HG03565 (cell line): ENCODE results near the gene C1orf35.
A peak's percentile ranks its signal among the peaks of the same experiment; 100 is the strongest.

ENCODE experiments used
- ATAC-seq: cut with Tn5 transposase; IDR thresholded peaks from one replicate; pipeline ENCODE4 v1.9.1; 2021; ENCODE audit warnings: mild to moderate bottlenecking, moderate library complexity; ENCODE audit not compliant: unreplicated experiment

The C1orf35 gene

DNA sequence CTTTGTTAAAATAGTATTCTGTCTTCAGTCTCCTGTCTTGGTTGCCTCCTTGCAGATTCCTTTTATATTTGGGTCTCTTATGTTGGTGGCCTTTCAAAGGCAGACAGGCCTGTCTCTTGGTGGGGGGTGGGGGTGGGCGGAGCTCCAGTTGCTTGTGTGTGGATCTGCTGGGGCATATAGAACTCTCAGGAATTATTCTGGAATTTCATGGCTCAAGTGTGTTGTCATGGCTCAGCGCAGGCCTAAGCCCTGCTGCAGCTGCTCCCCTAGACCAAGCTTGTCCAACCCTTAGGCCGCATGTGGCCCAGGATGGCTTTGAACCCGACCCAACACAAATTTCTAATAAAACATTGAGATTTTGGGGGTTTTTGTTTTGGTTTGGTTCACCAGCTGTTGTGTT lies 8.0 kb downstream of the C1orf35 start:
- ATAC-seq: no peak

DNA sequence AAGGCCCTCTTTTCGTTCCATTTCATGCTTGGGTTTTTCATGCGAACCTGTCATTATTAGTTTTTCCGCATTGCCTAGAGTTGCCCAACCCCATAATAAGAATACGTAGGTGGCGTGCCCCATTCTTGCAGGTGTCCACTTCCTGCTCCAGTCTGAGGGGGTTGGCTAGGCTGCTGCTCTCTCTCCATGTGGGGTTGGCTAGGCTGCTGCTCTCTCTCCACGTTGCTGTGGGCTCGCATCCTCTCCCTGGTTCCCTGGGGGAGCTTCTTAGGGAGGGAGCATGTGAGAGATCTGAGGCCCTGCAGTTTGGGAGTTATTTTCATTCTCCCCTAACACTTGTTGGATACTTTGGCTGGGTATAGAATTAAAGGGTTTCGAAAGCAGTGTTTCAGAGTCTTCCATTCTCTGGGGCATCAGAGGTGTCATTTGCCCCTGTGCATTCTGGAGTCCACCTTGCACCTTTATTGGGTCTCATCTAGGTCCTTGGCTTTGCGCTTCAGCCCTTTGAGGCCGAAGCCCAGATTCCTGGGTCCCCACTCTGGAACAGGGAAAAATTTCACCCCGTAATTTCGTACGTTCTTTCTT lies 8.6 kb downstream of the C1orf35 start:
- ATAC-seq: no peak

DNA sequence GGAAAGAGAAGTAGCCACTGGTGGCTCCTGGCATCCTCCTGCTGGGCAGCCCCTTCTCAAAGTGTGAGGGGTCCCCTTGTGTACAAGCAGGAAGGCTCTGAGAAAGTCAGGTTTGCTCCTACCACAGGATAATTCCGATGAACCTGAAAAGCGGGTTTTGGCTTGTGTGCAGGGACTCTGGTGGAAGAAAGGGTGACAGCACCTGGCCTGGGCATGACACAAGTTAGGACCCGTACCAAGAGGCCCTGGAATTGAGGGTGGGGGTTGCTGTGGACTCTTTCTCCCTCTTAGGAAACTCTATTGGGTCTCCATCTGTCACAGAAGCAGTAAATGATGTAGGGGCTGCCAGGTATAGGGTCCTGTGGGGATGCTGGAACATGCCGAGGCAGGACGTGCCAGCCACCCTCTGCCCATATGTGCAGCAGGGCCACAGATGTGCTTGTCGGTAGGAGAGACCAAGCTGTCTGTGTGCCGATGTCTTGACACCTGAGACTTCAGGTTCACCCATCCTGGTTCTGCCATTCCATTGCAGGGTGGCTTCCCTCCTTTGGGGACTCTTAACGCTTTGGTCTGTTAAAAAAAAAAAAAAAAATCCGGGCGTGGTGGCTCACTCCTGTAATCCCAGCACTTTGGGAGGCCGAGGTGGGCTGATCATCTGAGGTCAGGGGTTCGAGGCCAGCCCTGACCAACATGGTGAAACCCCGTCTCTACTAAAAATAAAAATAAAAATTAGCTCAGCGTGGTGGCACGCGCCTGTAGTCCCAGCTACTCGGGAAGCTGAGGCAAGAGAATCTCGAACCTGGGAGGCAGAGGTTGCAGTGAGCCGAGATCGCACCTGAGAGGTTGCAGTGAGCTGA lies 9.8 kb downstream of the C1orf35 start:
- no peak for ATAC-seq

DNA sequence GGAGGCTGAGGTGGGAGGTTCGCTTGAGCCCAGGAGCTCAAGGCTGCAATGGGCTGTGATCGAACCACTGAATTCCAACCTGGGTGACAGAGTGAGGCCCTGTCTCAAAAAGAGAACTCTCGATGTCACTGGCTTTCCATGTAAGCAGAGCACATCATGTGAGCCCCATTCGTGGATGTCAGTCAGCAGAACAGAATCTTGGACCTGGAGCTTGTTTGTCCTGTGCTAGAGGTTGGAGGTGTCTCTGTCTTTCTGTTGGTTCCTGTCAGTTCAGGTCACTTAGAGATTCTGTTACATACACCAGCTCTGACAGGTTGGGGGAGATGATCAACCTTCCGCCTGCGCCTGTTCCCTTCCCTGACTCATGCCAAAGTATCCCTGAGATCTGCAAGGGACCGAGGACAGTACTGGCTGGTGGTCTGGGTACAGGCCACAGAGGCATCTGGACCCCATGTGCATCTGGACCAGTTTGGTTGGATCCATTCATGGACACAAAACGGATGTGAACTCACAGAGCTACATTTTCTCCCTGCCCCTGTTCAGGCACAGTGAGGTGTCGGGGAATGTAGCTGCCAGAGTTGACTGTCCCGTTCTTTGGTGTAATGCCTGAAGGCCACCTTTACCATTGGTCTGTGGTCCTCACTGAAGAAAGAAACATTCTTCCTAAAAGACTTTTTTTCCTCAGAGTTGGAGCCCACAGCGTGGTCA lies 10.6 kb downstream of the C1orf35 start:
- no peak for ATAC-seq

DNA sequence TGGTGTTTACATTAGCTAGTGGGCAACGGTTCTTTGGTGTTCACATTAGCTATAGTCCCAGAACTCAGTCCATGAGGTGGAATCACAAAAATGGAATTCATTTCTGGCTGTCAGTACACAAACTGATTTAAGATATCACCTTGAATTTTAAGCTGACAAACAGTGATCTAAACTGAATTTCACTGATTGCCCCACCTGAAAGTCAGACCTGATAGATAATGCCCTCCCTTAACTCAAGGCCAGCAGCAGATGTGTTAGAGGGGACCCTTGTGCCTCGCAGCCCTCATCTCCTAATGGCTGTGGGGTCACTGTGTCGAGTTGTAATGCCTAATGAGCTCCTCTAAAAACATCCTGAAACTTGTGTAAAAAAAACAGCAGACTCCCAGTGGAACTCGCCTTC lies 12.0 kb downstream of the C1orf35 start:
- ATAC-seq: no peak

DNA sequence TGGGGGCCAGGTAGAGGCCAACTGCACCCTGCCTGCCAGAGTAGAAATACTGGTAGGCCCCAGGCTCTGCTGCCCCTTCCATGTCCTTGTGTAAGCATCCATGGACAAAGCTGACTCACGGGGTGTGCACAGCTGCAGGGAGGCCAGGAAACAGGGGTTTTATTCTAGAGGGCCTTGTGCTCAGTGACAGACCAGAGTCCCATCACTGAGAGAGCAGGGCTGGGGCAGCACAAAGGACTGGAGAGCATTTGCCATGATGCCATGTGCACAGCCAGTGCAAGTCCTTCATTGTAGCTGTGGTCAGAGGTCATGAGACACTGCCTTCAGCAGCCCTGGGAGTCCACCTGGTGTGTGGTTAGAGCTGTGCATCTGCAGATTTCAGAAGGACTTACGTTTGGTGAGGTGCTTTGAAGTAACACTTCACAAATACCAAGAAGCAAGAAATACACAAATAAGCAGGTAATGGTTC lies 12.5 kb downstream of the C1orf35 start:
- no peak for ATAC-seq

DNA sequence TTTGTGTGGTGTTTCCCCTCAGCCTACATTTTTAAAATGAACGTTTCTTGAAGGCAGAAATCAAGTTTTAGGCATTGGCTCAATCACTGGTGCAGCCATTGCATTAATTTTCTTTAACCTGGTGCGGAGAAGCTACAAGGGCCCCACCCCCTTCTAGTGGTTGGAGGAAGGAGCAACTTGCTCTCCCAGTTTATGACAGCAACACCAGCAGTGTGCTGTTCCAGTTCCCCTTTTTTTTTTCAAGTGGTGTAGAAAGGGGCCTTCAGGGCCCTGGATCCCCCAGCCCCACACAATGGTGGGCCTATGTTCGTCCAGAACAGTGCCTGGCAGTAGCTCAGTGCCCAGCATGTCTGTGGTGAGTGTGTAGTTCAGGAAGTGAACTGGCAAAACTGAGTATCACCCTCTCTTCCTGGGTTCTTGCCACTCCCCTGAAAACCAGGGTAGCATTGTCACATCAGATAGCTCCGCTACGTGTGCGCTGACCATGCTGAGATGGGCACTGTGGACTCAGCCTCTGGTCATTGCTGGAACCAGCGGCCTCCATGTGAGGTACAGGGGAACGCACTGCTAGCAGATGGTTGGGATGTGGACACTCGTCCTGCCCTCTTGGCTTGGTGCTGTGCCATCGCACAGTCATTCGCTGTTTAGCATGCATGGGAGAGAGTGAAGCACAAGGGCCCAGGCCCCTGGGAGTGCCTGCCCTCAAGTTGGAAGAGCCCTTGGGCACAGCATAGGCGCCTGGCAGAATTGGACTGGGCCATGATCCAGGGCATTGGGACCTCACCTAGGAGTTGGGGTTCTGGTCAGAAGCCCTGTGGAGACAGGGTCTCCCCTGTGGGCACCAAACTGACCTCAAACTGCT lies 13.4 kb downstream of the C1orf35 start:
- ATAC-seq: no peak

DNA sequence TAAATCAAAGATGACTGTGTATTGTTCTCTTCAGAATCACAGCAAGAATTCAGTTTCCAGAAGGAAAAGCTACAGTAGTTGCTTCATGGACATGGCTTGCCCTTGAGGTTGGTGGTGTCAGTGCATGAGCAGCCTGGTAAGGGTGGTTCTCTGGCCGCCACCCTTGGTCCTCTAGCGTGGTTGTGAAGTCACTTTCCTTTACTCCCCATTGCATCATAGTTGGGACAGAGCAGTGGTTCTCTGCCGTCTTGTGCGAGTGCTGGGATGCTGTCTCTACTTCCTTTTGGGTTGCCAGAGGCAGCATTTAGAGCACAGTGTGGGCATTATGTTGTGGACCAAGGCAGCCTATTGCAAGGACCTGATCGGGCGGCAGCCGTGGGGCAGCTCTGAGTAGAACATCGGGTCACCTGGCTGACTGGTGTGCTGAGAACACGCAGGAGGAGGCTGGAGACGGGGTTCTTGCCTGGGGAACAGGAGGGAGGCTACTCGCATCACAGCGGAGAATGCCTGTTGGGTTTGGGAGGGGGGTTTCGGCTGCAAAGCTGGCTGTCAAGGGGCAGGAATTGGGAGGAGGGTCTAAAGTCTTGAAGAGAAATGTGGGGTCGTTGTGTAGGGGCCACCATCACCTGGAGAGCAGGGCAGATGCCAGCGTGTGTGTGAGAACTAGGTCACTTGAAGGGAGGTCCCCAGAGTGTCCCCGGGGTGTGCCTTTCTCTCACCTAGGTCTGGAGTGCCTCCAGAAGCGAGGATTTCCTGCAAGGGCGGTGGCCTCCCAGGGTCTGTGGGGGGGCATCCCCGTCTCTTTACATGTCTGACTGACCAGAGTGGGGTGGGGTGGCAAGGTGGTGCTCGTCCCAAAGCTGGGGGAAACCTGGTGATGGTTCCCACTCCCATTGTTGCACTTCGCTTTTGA lies 14.3 kb downstream of the C1orf35 start:
- no peak for ATAC-seq

DNA sequence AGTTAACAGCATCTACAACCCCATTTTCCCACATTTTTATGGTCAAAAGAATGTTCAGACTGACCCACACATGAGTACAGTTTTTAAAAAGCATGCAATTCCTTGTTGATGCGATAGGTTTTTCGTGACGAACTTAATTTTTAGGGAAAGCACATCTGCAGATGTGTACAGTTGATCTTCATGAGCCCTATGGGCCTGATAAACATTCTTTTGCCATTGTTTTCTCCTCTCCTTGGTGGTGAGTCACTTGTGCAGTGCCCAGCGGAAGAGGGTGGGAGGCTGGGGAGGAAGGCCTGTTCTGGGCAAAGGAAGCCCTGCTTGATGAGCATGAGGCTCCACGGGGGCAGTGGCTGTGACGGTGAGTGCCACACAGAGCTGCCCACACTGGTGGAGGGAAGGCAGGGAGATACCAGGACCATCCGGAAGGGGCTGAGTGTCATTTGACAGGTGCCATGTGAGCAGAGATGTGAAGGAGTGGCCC lies 15.3 kb downstream of the C1orf35 start:
- no peak for ATAC-seq

DNA sequence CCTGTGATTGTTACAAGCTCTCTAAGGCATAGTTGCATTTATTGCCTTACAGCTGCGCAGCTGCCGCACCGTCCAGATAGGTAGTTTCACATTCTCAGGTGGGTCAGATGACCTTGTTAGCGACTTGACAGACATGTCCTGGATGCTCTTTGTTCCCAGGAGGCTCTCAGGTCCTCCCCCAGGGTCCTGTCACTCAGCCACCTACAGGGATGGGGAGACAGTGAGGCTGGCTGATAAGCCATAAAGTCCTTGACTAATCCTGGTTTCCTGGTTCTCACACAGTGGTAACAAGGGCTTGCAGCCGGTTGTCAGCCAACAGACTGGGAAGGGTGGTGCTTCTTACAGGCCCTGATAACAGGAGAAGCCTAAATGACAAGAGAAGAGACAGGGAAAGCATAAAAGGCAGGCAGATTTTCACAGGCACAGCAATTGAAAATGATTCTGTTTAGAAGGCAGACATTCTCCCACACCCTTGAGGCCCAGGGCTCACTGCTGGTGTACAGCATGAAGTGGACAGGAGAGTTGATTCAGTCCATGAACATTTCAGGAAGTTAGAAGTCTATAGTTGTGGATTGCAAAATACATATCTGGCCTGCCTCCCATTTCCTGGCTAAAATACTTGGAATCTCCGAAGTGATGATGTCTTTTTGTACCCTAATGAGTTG lies 17.7 kb downstream of the C1orf35 start:
- no peak for ATAC-seq

DNA sequence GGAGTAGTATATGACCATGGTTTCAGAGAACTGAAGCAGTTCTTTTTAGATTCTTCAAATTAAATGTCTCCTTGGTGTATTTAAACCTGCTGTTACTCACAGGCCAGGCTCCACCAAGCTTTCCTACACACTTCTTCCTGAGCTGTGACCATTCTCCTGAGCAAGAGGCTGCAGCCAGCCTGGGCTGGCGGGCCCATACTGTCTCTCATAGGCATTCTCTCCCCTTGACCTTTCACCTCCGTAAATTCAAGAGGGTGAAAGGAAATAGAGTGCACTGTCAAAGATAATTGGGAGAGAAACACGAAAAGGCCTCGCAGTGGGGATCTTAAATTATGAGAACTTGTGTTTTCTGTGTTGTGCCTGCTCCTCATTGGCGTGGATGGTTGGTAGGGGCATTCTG lies 18.3 kb downstream of the C1orf35 start:
- no peak for ATAC-seq

DNA sequence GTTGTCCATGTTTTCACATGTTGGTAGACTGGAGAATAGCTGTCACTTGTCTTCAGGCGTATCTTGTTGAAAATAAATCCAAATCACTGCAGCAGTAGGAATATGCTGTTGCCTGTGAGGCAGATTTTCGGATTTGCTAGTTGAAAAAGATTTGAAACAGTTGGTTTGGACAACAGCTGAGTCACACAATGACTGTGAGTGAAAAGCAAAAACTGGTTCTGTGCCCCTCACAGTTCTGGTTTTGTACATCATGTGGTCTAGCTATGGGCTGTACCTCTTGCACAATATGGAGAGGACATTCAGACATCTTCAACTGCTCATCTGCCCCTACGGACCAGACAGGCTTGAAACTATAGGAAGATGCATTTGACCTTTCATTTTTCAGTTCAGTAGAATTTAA lies 18.8 kb downstream of the C1orf35 start:
- no peak for ATAC-seq

DNA sequence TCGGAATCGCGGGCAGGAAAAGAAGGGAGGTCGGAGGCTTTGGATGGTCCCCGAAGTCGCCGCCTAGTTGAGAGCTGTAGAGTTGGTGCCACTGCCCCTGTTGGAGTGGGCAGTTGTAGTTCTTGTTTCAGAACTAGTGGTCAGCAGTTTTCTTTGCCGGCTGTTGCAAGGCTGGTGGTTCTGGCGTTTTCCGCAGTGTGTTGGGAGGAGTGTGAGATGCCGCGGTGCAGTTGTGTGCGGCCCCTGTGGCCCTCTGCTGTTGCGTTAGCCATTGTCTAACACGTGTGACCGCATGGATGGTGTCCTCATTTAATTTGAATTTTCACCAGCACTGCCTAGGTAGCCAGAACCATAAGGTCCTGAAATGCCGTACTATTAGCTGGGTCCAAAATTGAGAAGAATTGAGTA lies 19.2 kb downstream of the C1orf35 start:
- ATAC-seq: no peak

DNA sequence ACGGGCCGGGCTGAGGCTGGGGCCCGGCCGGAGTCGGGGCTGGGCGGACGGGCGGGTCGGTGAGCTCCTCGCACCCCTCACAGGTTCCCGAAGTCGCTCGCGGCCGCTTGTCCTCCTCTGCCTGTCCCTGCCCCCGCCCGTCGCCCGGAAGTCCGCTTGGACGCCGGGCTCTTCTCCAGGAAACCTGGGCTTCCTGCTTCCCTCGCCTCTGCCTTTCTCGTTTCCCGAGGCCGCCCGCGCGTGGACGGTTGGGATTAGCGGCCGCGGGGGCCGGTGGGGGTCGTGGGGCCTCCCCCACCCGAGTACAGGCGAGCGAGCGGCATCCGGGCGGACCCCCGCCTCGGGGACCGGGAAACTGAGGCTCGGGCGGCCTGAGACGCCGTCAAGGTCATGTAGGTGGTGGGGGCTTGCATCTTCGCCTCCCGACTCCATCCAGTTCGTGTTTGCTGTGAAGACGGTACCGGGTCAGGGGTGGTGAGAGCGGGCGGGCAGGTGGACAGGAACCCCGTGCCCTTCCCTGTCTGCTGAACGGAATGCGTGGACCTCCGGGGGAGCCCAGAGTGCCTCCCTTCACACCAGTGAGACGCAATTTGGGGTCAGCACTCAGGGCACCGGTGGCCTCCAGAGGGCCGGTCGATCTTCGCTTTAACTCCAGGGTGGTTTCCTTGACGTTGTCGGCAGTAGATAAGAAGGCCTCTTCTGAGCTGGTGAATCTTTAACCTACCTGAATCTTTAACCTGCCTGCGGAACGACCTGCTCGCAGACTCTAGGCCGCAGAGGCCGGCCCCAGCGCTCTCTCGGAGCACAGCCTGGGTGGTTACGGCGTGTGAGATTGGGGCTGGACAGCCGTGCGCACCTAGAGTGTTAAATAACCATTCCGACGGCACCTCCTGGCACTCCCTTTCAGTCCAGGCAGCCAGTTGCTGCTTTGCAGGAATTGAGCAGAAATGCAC lies 19.9 kb downstream of the C1orf35 start:
- peak; percentile 6 for ATAC-seq

DNA sequence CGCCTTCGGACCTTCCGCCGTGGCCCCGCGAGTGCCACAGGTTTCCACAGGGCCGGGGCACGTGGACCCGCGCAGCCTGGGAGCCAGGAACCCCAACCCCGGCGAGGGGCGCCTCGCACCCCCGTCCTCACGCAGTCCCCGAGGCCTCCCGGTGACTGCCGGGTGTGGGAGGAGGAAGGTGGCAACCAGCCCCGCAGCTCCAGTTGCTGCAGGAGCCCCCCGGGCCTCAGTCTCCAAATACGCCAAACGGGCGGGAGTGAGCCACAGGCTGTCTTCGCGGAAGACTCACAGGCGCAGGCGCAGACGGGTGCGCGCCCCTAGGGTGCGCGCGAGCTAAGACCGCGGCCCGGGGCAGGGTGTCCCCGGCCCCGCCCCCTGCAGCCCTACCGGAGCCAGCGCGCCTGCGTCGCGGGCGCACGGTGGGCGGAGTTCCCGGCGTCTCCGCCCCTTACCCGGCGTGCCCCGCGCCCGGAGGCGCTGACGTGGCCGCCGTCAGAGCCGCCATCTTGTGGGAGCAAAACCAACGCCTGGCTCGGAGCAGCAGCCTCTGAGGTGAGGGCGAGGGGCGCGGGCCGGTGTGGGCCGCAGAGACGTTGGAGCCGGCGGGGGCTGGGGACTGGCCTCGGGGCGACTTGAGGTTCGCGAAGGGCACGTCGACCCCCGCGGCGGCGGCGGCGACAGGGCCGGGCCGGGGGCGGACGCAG lies 20.8 kb downstream of the C1orf35 start, which contains the start of gene ARF1:
Gene ARF1, plus strand, starts transcription at position 495 of the 704 bp plus-strand sequence. CDS start 14,407 bp downstream, outside the sequence.
- ATAC-seq: peak; percentile 69

DNA sequence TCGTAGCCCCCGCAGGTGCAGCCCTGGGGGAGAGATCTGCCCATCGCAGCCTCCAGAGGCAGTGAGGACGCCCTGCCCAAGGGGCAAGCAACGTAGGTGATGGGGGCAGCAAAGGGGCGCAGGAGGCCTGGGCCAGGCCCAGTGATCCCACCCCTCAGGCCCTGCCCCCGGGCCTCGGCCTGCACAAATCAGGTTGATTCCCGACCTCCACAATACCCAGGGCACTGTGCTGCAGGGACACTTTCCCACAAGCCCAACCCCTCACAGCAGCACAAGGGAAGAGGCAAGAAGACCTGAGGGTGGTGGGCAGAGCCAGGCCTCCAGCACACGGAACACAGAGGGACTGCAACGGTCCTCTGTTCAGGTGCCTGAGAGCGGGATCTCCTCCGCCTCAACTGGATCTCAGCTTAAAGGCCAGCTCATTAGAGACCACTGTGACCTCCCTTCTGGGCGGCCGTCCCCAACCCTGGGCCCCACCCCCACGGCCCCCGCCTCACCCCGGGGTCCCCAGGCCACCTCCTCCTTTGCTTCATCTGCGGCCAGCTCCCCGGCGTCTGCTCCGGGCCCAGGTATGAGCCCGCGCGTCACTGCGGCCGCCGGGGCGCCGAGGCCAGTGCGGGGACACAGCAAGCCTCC lies 21.4 kb downstream of the C1orf35 start:
- ATAC-seq: peak; percentile 8

DNA sequence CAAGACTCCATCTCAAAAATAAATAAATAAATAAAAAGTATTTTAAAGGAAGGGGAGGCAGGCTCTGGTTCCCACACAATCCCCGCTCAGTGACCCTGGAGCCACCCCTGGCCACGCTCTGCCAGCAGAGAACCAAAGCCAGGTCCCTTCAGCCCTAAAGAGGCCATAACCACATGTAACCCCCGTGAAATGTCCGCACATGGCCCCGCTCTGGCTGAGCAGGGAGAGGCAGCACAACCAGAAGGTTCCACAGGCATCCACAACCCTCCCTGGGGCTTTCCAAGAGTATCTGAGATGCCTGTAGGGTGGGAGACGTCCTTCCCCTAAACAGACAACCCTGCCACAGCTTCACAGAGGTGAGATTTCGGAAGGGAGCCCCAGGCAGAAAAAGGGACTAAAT lies 22.0 kb downstream of the C1orf35 start:
- no peak for ATAC-seq
